Mesenchymal stem cell (in vitro differentiated cells and primary cell): ENCODE data around the gene CHRND.

Source experiments
- DNase-seq: peaks from one replicate; pipeline ENCODE4 v3.0.0-alpha.2; 2013
- H2AFZ ChIP-seq: one replicate; pipeline ENCODE4 v1.6.1; 2013; ENCODE audit warnings: low read depth, mild to moderate bottlenecking, control low read depth, inconsistent platforms, low read length, moderate library complexity
- H2AK5ac ChIP-seq: 2 replicates; pipeline ENCODE4 v1.6.1; 2013; ENCODE audit warnings: low read length, moderate library complexity, mild to moderate bottlenecking, inconsistent platforms; ENCODE audit not compliant: severe bottlenecking
- H2BK120ac ChIP-seq: one replicate; pipeline ENCODE4 v1.6.1; 2013; ENCODE audit warnings: low read depth, mild to moderate bottlenecking, inconsistent platforms, low read length, moderate library complexity
- H2BK12ac ChIP-seq, 2 experiments: one replicate each; pipeline ENCODE4 v1.6.1; 2013; ENCODE audit warnings: inconsistent platforms in 2 of 2, low read length in 2 of 2, mild to moderate bottlenecking in 2 of 2, moderate library complexity in 2 of 2, control low read depth in 1 of 2
- H2BK15ac ChIP-seq: one replicate; pipeline ENCODE4 v1.6.1; 2013; ENCODE audit warnings: mild to moderate bottlenecking, low read depth, inconsistent platforms; ENCODE audit not compliant: poor library complexity, severe bottlenecking
- H2BK5ac ChIP-seq: 2 replicates; pipeline ENCODE4 v1.6.1; 2013; ENCODE audit warnings: low read depth, mild to moderate bottlenecking, low read length, control low read depth, inconsistent platforms; ENCODE audit not compliant: poor library complexity, severe bottlenecking
- H3K14ac ChIP-seq, 2 experiments: one replicate each; pipeline ENCODE4 v1.6.1; 2013; ENCODE audit warnings: inconsistent platforms in 2 of 2, low read length in 2 of 2, control low read depth in 1 of 2, mild to moderate bottlenecking in 1 of 2, moderate library complexity in 1 of 2
- H3K18ac ChIP-seq, 2 experiments: one replicate each; pipeline ENCODE4 v1.6.1; 2013; ENCODE audit warnings: inconsistent platforms in 2 of 2, low read length in 2 of 2, control low read depth in 1 of 2, low read depth in 1 of 2, mild to moderate bottlenecking in 1 of 2
- H3K23ac ChIP-seq, 2 experiments: one replicate each; pipeline ENCODE4 v1.6.1; 2013; ENCODE audit warnings: inconsistent platforms in 2 of 2, low read length in 2 of 2, mild to moderate bottlenecking in 2 of 2, moderate library complexity in 2 of 2, control low read depth in 1 of 2
- H3K27ac ChIP-seq: 2 replicates; pipeline ENCODE4 v1.5.1; 2013; ENCODE audit warnings: mild to moderate bottlenecking, moderate library complexity, low read length, control low read depth, inconsistent platforms; ENCODE audit not compliant: poor library complexity, severe bottlenecking
- H3K27me3 ChIP-seq, 2 experiments: 2 replicates each; pipeline versions ENCODE4 v1.6.1 to v1.7.0; 2013; ENCODE audit warnings: low read length in 2 of 2, mild to moderate bottlenecking in 2 of 2, moderate library complexity in 2 of 2, control low read depth in 1 of 2, inconsistent platforms in 1 of 2; ENCODE audit not compliant: control insufficient read depth in 1 of 2, insufficient read depth in 1 of 2
- H3K36me3 ChIP-seq, 2 experiments: 2 replicates each; pipeline versions ENCODE4 v1.6.1 to v1.7.0; 2013; ENCODE audit warnings: low read length in 2 of 2, control low read depth in 1 of 2, inconsistent platforms in 1 of 2, low read depth in 1 of 2, mild to moderate bottlenecking in 1 of 2; ENCODE audit not compliant: insufficient read depth in 2 of 2, control insufficient read depth in 1 of 2
- H3K4ac ChIP-seq, 2 experiments: one replicate each; pipeline ENCODE4 v1.6.1; 2013; ENCODE audit warnings: inconsistent platforms in 2 of 2, low read length in 2 of 2, mild to moderate bottlenecking in 2 of 2, moderate library complexity in 2 of 2, control low read depth in 1 of 2, low read depth in 1 of 2
- H3K4me1 ChIP-seq: 2 replicates; pipeline ENCODE4 v1.6.1; 2013; ENCODE audit warnings: low read depth, low read length, control low read depth; ENCODE audit not compliant: control insufficient read depth, insufficient read depth
- H3K4me2 ChIP-seq: 2 replicates; pipeline ENCODE4 v1.6.1; 2013; ENCODE audit warnings: low read length, mild to moderate bottlenecking, inconsistent platforms; ENCODE audit not compliant: poor library complexity, severe bottlenecking
- H3K4me3 ChIP-seq, 2 experiments: 2 replicates each; pipeline versions ENCODE4 v1.5.1 to v1.7.0; 2013; ENCODE audit warnings: low read length in 2 of 2, mild to moderate bottlenecking in 2 of 2, control low read depth in 1 of 2, low read depth in 1 of 2; ENCODE audit not compliant: insufficient read depth in 1 of 2
- H3K79me1 ChIP-seq: replicated peaks from 2 replicates; pipeline ENCODE4 v1.6.1; 2013; ENCODE audit warnings: mild to moderate bottlenecking, control low read depth, low read length, inconsistent platforms; ENCODE audit not compliant: poor library complexity, severe bottlenecking
- H3K9ac ChIP-seq: 2 replicates; pipeline ENCODE4 v1.7.0; 2013; ENCODE audit warnings: mild to moderate bottlenecking, low read length, moderate library complexity
- H3K9me3 ChIP-seq: 2 replicates; pipeline ENCODE4 v1.7.0; 2013; ENCODE audit warnings: mild to moderate bottlenecking, low read length; ENCODE audit not compliant: control insufficient read depth
- H4K8ac ChIP-seq: one replicate; pipeline ENCODE4 v1.6.1; 2013; ENCODE audit warnings: inconsistent platforms, mild to moderate bottlenecking, low read length, moderate library complexity
- H4K91ac ChIP-seq: one replicate; pipeline ENCODE4 v1.6.1; 2013; ENCODE audit warnings: mild to moderate bottlenecking, low read length, inconsistent platforms
- WGBS: methylation state at CpG from one replicate; pipeline ENCODE4 v1.1.7; 2013; ENCODE audit warnings: mixed read lengths; 5-methylcytosine and 5-hydroxymethylcytosine counted together

CHRND gene

GRCh38 chr2:232550354-232551249 lies 24.6 kb downstream of the CHRND start, which contains the start of the genes EIF4E2 and TIGD1:
TSS of gene EIF4E2 (plus strand) at chr2:232550689. CDS start at chr2:232550725, 36 bp downstream.
TSS of gene TIGD1 (minus strand) at chr2:232550557. CDS start at chr2:232549882, 675 bp downstream.
- H3K27ac ChIP-seq: peak within 1 kb of the TSS; percentile 86
- H2AK5ac ChIP-seq: no peak within 1 kb of the TSS
- H3K36me3 ChIP-seq: peaks cover 13 to 44% of the 10 kb centered on the region in 2 experiments
- H3K18ac ChIP-seq: peak within 1 kb of the TSS; percentile 93 to 97
- H3K23ac ChIP-seq: peak within 1 kb of the TSS in 1 of 2 experiments; percentile 79
- H3K27me3 ChIP-seq: no peaks in the 10 kb centered on the region
- peak; percentile 96 for DNase-seq
- peaks cover 25% of the 10 kb centered on the region for H3K79me1 ChIP-seq
- peak within 1 kb of the TSS; percentile 89 for H4K8ac ChIP-seq
- WGBS: 0% methylated on average over 53 of the region's 81 CpGs
- no peak within 1 kb of the TSS for H2BK12ac ChIP-seq
- H2BK15ac ChIP-seq: peak within 1 kb of the TSS; percentile 88
- peak within 1 kb of the TSS; percentile 90 for H2BK5ac ChIP-seq
- peak within 1 kb of the TSS; percentile 91 for H4K91ac ChIP-seq
- peak within 1 kb of the TSS; percentile 99 for H3K9ac ChIP-seq
- peak within 1 kb of the TSS; percentile 83 for H2AFZ ChIP-seq
- peak within 1 kb of the TSS in 1 of 2 experiments; percentile 92 for H3K14ac ChIP-seq
- peaks cover 4% of the 10 kb centered on the region for H3K4me1 ChIP-seq
- peak within 1 kb of the TSS; percentile 88 to 98 for H3K4me3 ChIP-seq
- H3K4me2 ChIP-seq: peak within 1 kb of the TSS; percentile 67
- peaks cover 3% of the 10 kb centered on the region for H3K9me3 ChIP-seq
- peak within 1 kb of the TSS; percentile 80 to 89 for H3K4ac ChIP-seq
- H2BK120ac ChIP-seq: peak within 1 kb of the TSS; percentile 96

- Histone ChIP-seq H2BK12ac (no peak overlapping the region), H3K27ac (peak overlapping the region; percentile 60), H3K36me3 (peaks cover 9 to 50% of the 10 kb centered on the region in 2 experiments), H3K27me3 (no peaks in the 10 kb centered on the region), H3K4me1 (peaks cover 4% of the 10 kb centered on the region), H3K4me2 (peak overlapping the region; percentile 67), H3K9me3 (peaks cover 3% of the 10 kb centered on the region), H2AFZ (peak overlapping the region; percentile 36), H3K4me3 (peak overlapping the region; percentile 88 to 98), H4K91ac (no peak overlapping the region), H2BK5ac (no peak overlapping the region), H2AK5ac (no peak overlapping the region), H3K14ac (peak overlapping the region in 1 of 2 experiments; percentile 92), H2BK15ac (no peak overlapping the region), H3K4ac (peak overlapping the region; percentile 80 to 81), H4K8ac (peak overlapping the region; percentile 89), H2BK120ac (no peak overlapping the region), H3K18ac (peak overlapping the region in 1 of 2 experiments; percentile 89), H3K23ac (no peak overlapping the region), H3K9ac (peak overlapping the region; percentile 99), H3K79me1 (peaks cover 21% of the 10 kb centered on the region)
- WGBS: 46% methylated on average over 2 of the region's 7 CpGs
- DNase-seq: no peak
Observed at GRCh38 chr2:232551250-232551638, 25.3 kb downstream of the CHRND start.

- Histone ChIP-seq H3K79me1 (peaks cover 17% of the 10 kb centered on the region), H2BK120ac (no peak overlapping the region), H2BK5ac (no peak overlapping the region), H3K36me3 (peaks cover 10 to 51% of the 10 kb centered on the region in 2 experiments), H2BK15ac (no peak overlapping the region), H2AK5ac (no peak overlapping the region), H3K9ac (peak overlapping the region; percentile 99), H3K18ac (no peak overlapping the region), H3K4me3 (peak overlapping the region in 1 of 2 experiments; percentile 98), H3K4ac (no peak overlapping the region), H3K9me3 (peaks cover 3% of the 10 kb centered on the region), H3K27me3 (no peaks in the 10 kb centered on the region), H4K91ac (no peak overlapping the region), H4K8ac (no peak overlapping the region), H3K4me2 (peak overlapping the region; percentile 67), H2AFZ (no peak overlapping the region), H3K4me1 (peaks cover 4% of the 10 kb centered on the region), H3K23ac (no peak overlapping the region), H3K14ac (no peak overlapping the region), H3K27ac (no peak overlapping the region), H2BK12ac (no peak overlapping the region)
- 96% methylated on average over 4 of the region's 4 CpGs for WGBS
- no peak for DNase-seq
Observed at GRCh38 chr2:232551776-232552175, 25.8 kb downstream of the CHRND start.

- Histone ChIP-seq H3K18ac (no peak overlapping the region), H2BK5ac (no peak overlapping the region), H3K36me3 (peaks cover 14 to 84% of the 10 kb centered on the region in 2 experiments), H3K4me1 (peaks cover 4% of the 10 kb centered on the region), H2AK5ac (no peak overlapping the region), H3K9ac (no peak overlapping the region), H4K8ac (no peak overlapping the region), H3K9me3 (no peaks in the 10 kb centered on the region), H3K4ac (no peak overlapping the region), H2BK12ac (no peak overlapping the region), H3K27ac (no peak overlapping the region), H3K27me3 (no peaks in the 10 kb centered on the region), H4K91ac (no peak overlapping the region), H3K4me3 (no peak overlapping the region), H3K79me1 (peaks cover 16% of the 10 kb centered on the region), H3K23ac (no peak overlapping the region), H2BK15ac (no peak overlapping the region), H3K14ac (no peak overlapping the region), H2BK120ac (no peak overlapping the region), H2AFZ (no peak overlapping the region), H3K4me2 (no peak overlapping the region)
- no peak for DNase-seq
- WGBS: 98% methylated on average over 3 of the region's 3 CpGs
Observed at GRCh38 chr2:232556426-232556825, 30.5 kb downstream of the CHRND start.
